Measurements from ENCODE around the gene PLTP.

Gene PLTP

GRCh38 chr20:45949542-45950329, 37.8 kb upstream of the PLTP start:
- Histone ChIP-seq H3K4me1 (ENCODE audit: control insufficient read depth, insufficient read depth, low read length) (peaks cover 12% of the 10 kb centered on the region), H3K27me3 (ENCODE audit: control insufficient read depth, insufficient read depth, low read length) (no peaks in the 10 kb centered on the region), H3K36me3 (ENCODE audit: control insufficient read depth, insufficient read depth, low read length) (peaks cover 48% of the 10 kb centered on the region), H3K9me3 (ENCODE audit: control insufficient read depth, low read length) (no peaks in the 10 kb centered on the region), H3K9ac (ENCODE audit: low read length) (no peak overlapping the region), H3K4me3 (ENCODE audit: low read length) (no peak overlapping the region)

- no peaks in the 10 kb centered on the region for H3K9me3 ChIP-seq (ENCODE audit: control insufficient read depth, low read length)
- peaks cover 47% of the 10 kb centered on the region for H3K36me3 ChIP-seq (ENCODE audit: control insufficient read depth, insufficient read depth, low read length)
- H3K4me1 ChIP-seq (ENCODE audit: control insufficient read depth, insufficient read depth, low read length) = peaks cover 12% of the 10 kb centered on the region
- H3K27me3 ChIP-seq (ENCODE audit: control insufficient read depth, insufficient read depth, low read length) = no peaks in the 10 kb centered on the region
- H3K4me3 ChIP-seq (ENCODE audit: low read length) = no peak overlapping the region
- H3K9ac ChIP-seq (ENCODE audit: low read length) = no peak overlapping the region
These were observed 37.0 kb upstream of the PLTP start for GRCh38 chr20:45948742-45949541.

- H3K27me3 ChIP-seq (ENCODE audit: control insufficient read depth, insufficient read depth, low read length) = no peaks in the 10 kb centered on the region
- H3K4me3 ChIP-seq (ENCODE audit: low read length) = no peak overlapping the region
- no peaks in the 10 kb centered on the region for H3K9me3 ChIP-seq (ENCODE audit: control insufficient read depth, low read length)
- H3K9ac ChIP-seq (ENCODE audit: low read length) = no peak overlapping the region
- peaks cover 47% of the 10 kb centered on the region for H3K36me3 ChIP-seq (ENCODE audit: control insufficient read depth, insufficient read depth, low read length)
- H3K4me1 ChIP-seq (ENCODE audit: control insufficient read depth, insufficient read depth, low read length) = peaks cover 12% of the 10 kb centered on the region
These were observed 36.3 kb upstream of the PLTP start for GRCh38 chr20:45948261-45948733.

GRCh38 chr20:45947110-45947866, 35.3 kb upstream of the PLTP start:
- Histone ChIP-seq H3K4me1 (ENCODE audit: control insufficient read depth, insufficient read depth, low read length) (peaks cover 12% of the 10 kb centered on the region), H3K4me3 (ENCODE audit: low read length) (no peak overlapping the region), H3K27me3 (ENCODE audit: control insufficient read depth, insufficient read depth, low read length) (no peaks in the 10 kb centered on the region), H3K9ac (ENCODE audit: low read length) (no peak overlapping the region), H3K36me3 (ENCODE audit: control insufficient read depth, insufficient read depth, low read length) (peaks cover 46% of the 10 kb centered on the region), H3K9me3 (ENCODE audit: control insufficient read depth, low read length) (no peaks in the 10 kb centered on the region)

GRCh38 chr20:45946149-45946970, 34.4 kb upstream of the PLTP start:
- Histone ChIP-seq H3K27me3 (ENCODE audit: control insufficient read depth, insufficient read depth, low read length) (no peaks in the 10 kb centered on the region), H3K4me1 (ENCODE audit: control insufficient read depth, insufficient read depth, low read length) (peaks cover 12% of the 10 kb centered on the region), H3K9ac (ENCODE audit: low read length) (no peak overlapping the region), H3K36me3 (ENCODE audit: control insufficient read depth, insufficient read depth, low read length) (peaks cover 38% of the 10 kb centered on the region), H3K4me3 (ENCODE audit: low read length) (no peak overlapping the region), H3K9me3 (ENCODE audit: control insufficient read depth, low read length) (no peaks in the 10 kb centered on the region)

- Histone ChIP-seq H3K9ac (ENCODE audit: low read length) (no peak overlapping the region), H3K4me1 (ENCODE audit: control insufficient read depth, insufficient read depth, low read length) (peaks cover 12% of the 10 kb centered on the region), H3K4me3 (ENCODE audit: low read length) (no peak overlapping the region), H3K36me3 (ENCODE audit: control insufficient read depth, insufficient read depth, low read length) (peaks cover 38% of the 10 kb centered on the region), H3K9me3 (ENCODE audit: control insufficient read depth, low read length) (no peaks in the 10 kb centered on the region), H3K27me3 (ENCODE audit: control insufficient read depth, insufficient read depth, low read length) (no peaks in the 10 kb centered on the region)
These were observed 33.8 kb upstream of the PLTP start for GRCh38 chr20:45945678-45946148.

- Histone ChIP-seq H3K9ac (ENCODE audit: low read length) (no peak overlapping the region), H3K9me3 (ENCODE audit: control insufficient read depth, low read length) (no peaks in the 10 kb centered on the region), H3K27me3 (ENCODE audit: control insufficient read depth, insufficient read depth, low read length) (no peaks in the 10 kb centered on the region), H3K4me1 (ENCODE audit: control insufficient read depth, insufficient read depth, low read length) (peaks cover 12% of the 10 kb centered on the region), H3K36me3 (ENCODE audit: control insufficient read depth, insufficient read depth, low read length) (peaks cover 36% of the 10 kb centered on the region), H3K4me3 (ENCODE audit: low read length) (no peak overlapping the region)
These were observed 33.2 kb upstream of the PLTP start for GRCh38 chr20:45944965-45945677.

GRCh38 chr20:45944151-45944964, 32.4 kb upstream of the PLTP start:
- no peak overlapping the region for H3K9ac ChIP-seq (ENCODE audit: low read length)
- no peaks in the 10 kb centered on the region for H3K27me3 ChIP-seq (ENCODE audit: control insufficient read depth, insufficient read depth, low read length)
- peaks cover 12% of the 10 kb centered on the region for H3K4me1 ChIP-seq (ENCODE audit: control insufficient read depth, insufficient read depth, low read length)
- H3K36me3 ChIP-seq (ENCODE audit: control insufficient read depth, insufficient read depth, low read length) = peaks cover 32% of the 10 kb centered on the region
- H3K9me3 ChIP-seq (ENCODE audit: control insufficient read depth, low read length) = no peaks in the 10 kb centered on the region
- H3K4me3 ChIP-seq (ENCODE audit: low read length) = no peak overlapping the region

GRCh38 chr20:45943613-45944012, 31.7 kb upstream of the PLTP start:
- H3K4me1 ChIP-seq (ENCODE audit: control insufficient read depth, insufficient read depth, low read length) = peaks cover 12% of the 10 kb centered on the region
- no peak overlapping the region for H3K9ac ChIP-seq (ENCODE audit: low read length)
- no peak overlapping the region for H3K4me3 ChIP-seq (ENCODE audit: low read length)
- no peaks in the 10 kb centered on the region for H3K9me3 ChIP-seq (ENCODE audit: control insufficient read depth, low read length)
- no peaks in the 10 kb centered on the region for H3K27me3 ChIP-seq (ENCODE audit: control insufficient read depth, insufficient read depth, low read length)
- peaks cover 38% of the 10 kb centered on the region for H3K36me3 ChIP-seq (ENCODE audit: control insufficient read depth, insufficient read depth, low read length)

GRCh38 chr20:45940469-45940868, 28.5 kb upstream of the PLTP start:
- no peaks in the 10 kb centered on the region for H3K4me1 ChIP-seq (ENCODE audit: control insufficient read depth, insufficient read depth, low read length)
- no peaks in the 10 kb centered on the region for H3K27me3 ChIP-seq (ENCODE audit: control insufficient read depth, insufficient read depth, low read length)
- no peak overlapping the region for H3K9ac ChIP-seq (ENCODE audit: low read length)
- H3K4me3 ChIP-seq (ENCODE audit: low read length) = no peak overlapping the region
- H3K36me3 ChIP-seq (ENCODE audit: control insufficient read depth, insufficient read depth, low read length) = peaks cover 23% of the 10 kb centered on the region
- no peaks in the 10 kb centered on the region for H3K9me3 ChIP-seq (ENCODE audit: control insufficient read depth, low read length)
